GM23248 (cell line): ENCODE data around the gene FAM204A. TPM values are rescaled to one million over a fixed set of nuclear protein-coding genes. Genes with fewer than 3 reads are reported as not detected.
A peak's percentile ranks its signal among the peaks of the same experiment; 100 is the strongest.

Experiments
- DNase-seq: peaks from one replicate; pipeline ENCODE4 v3.0.0-alpha.2; 2015
- H2AFZ ChIP-seq: fragments of 200-600 bp; sonication (generic); 2 replicates; pipeline ENCODE4 v1.6.1; 2016; ENCODE audit warnings: antibody characterized with exemption
- H3F3A ChIP-seq: fragments of 200-600 bp; sonication (generic); 2 replicates; pipeline ENCODE4 v1.6.1; 2016; ENCODE audit warnings: mild to moderate bottlenecking, antibody characterized with exemption, mixed run types; ENCODE audit not compliant: insufficient read depth
- H3K27ac ChIP-seq: fragments of 200-600 bp; sonication (generic); 2 replicates; pipeline ENCODE4 v1.5.1; 2016; ENCODE audit warnings: mild to moderate bottlenecking
- H3K27me3 ChIP-seq: fragments of 200-600 bp; sonication (generic); replicated peaks from 2 replicates; pipeline ENCODE4 v1.6.1; 2016; ENCODE audit warnings: mild to moderate bottlenecking; ENCODE audit not compliant: insufficient read depth
- H3K36me3 ChIP-seq: fragments of 200-600 bp; sonication (generic); 2 replicates; pipeline ENCODE4 v1.6.1; 2016; ENCODE audit warnings: low read depth, mild to moderate bottlenecking
- H3K4me1 ChIP-seq: fragments of 200-600 bp; sonication (generic); 2 replicates; pipeline ENCODE4 v1.6.1; 2016; ENCODE audit warnings: mild to moderate bottlenecking; ENCODE audit not compliant: insufficient read depth
- H3K4me2 ChIP-seq: fragments of 200-600 bp; sonication (generic); one replicate; pipeline ENCODE4 v1.6.1; 2016; ENCODE audit warnings: mild to moderate bottlenecking; ENCODE audit not compliant: unreplicated experiment
- H3K4me3 ChIP-seq: fragments of 200-600 bp; sonication (generic); 2 replicates; pipeline ENCODE4 v1.5.1; 2016; ENCODE audit warnings: mild to moderate bottlenecking
- H3K79me2 ChIP-seq: fragments of 200-600 bp; sonication (generic); 2 replicates; pipeline ENCODE4 v1.6.1; 2016; ENCODE audit warnings: mild to moderate bottlenecking; ENCODE audit not compliant: insufficient read depth
- H3K9ac ChIP-seq: fragments of 200-600 bp; sonication (generic); 2 replicates; pipeline ENCODE4 v1.6.1; 2016; ENCODE audit warnings: mild to moderate bottlenecking
- H3K9me2 ChIP-seq: fragments of 200-600 bp; sonication (generic); 2 replicates; pipeline ENCODE4 v1.6.1; 2016; ENCODE audit warnings: mixed run types, mild to moderate bottlenecking, moderate library complexity; ENCODE audit not compliant: insufficient read depth
- H3K9me3 ChIP-seq: fragments of 200-600 bp; sonication (generic); one replicate; pipeline ENCODE4 v1.6.1; 2017; ENCODE audit warnings: low read depth
- H4K20me1 ChIP-seq: fragments of 200-600 bp; sonication (generic); 2 replicates; pipeline ENCODE4 v1.6.0; 2016; ENCODE audit not compliant: insufficient read depth
- EZH2 ChIP-seq: fragments of 200-600 bp; sonication (generic); IDR thresholded peaks from 2 replicates; pipeline ENCODE4 v1.6.1; 2018; ENCODE audit warnings: antibody characterized with exemption, mild to moderate bottlenecking; ENCODE audit not compliant: insufficient read depth, poor library complexity, severe bottlenecking
- EZH2phosphoT487 ChIP-seq: fragments of 200-600 bp; sonication (generic); IDR thresholded peaks from 2 replicates; pipeline ENCODE4 v1.6.1; 2018; ENCODE audit warnings: antibody characterized with exemption, moderate library complexity, mild to moderate bottlenecking, low read depth; ENCODE audit not compliant: insufficient read depth
- WGBS, 2 experiments: methylation state at CpG; one replicate each; pipeline ENCODE4 v1.1.6; 2015 to 2017; ENCODE audit warnings: low lambda C conversion rate in 2 of 2, low coverage in 1 of 2; ENCODE audit errors: missing lambda C conversion rate in 2 of 2; 5-methylcytosine and 5-hydroxymethylcytosine counted together
- in situ Hi-C: fragments of 300-500 bp; cut with MboI; formaldehyde crosslinking; loops from 2 replicates; pipeline ENCODE4 v1.15.0; 2020
- polyA plus RNA-seq: library from polyadenylated mRNA; unstranded; fragments of >200 nt; fragmentation: Nextera tagmentation; extraction: Ambion mirVana; gene quantifications from 2 replicates; pipeline ENCODE4 v1.2.1, GENCODE V29; 2016
- total RNA-seq: library from RNA; depleted of rRNA; stranded (reverse); fragments of >200 nt; shearing (Covaris generic); gene quantifications from 2 replicates; pipeline ENCODE4 v1.2.3, GENCODE V29; 2014

FAM204A gene
- total and polyA plus RNA-seq, 2 experiments from 2014 or later = 71.8 to 87.2 TPM

- no peak overlapping the region for H3K9ac ChIP-seq
- no peak overlapping the region for H2AFZ ChIP-seq
- no peak for DNase-seq
- in situ Hi-C loops = loop anchor here (25.0 kb wide), 1 partner anchor 1052 kb away; no protein-coding TSS in a partner anchor
- no peak for TF ChIP-seq EZH2
- TF ChIP-seq EZH2phosphoT487 = no peak
- H3K79me2 ChIP-seq = no peaks in the 10 kb centered on the region
- no peaks in the 10 kb centered on the region for H3K36me3 ChIP-seq
- H3F3A ChIP-seq = no peaks in the 10 kb centered on the region
- no peak overlapping the region for H3K27ac ChIP-seq
- no peak overlapping the region for H3K4me2 ChIP-seq
- H3K9me3 ChIP-seq = no peaks in the 10 kb centered on the region
- no peaks in the 10 kb centered on the region for H4K20me1 ChIP-seq
- no peaks in the 10 kb centered on the region for H3K9me2 ChIP-seq
- no peak overlapping the region for H3K4me3 ChIP-seq
- H3K4me1 ChIP-seq = no peaks in the 10 kb centered on the region
- peaks cover 6% of the 10 kb centered on the region; the same call in 1 of the 2 replicates for H3K27me3 ChIP-seq
Measured at GRCh38 chr10:118264252-118264651, 77.9 kb downstream of the FAM204A start.

- no peak overlapping the region for H3K9ac ChIP-seq
- in situ Hi-C loops = loop anchor here (25.0 kb wide), 1 partner anchor 1050 kb away; no protein-coding TSS in a partner anchor
- H3K36me3 ChIP-seq = no peaks in the 10 kb centered on the region
- TF ChIP-seq EZH2phosphoT487 (no peak), EZH2 (no peak)
- 84 to 89% methylated on average over 3 of the region's 3 CpGs for WGBS, 2 experiments
- H2AFZ ChIP-seq = no peak overlapping the region
- H3K79me2 ChIP-seq = no peaks in the 10 kb centered on the region
- no peaks in the 10 kb centered on the region for H3K4me1 ChIP-seq
- no peak overlapping the region for H3K27ac ChIP-seq
- H3K9me3 ChIP-seq = no peaks in the 10 kb centered on the region
- no peaks in the 10 kb centered on the region for H3F3A ChIP-seq
- H4K20me1 ChIP-seq = no peaks in the 10 kb centered on the region
- H3K4me3 ChIP-seq = no peak overlapping the region
- peaks cover 12% of the 10 kb centered on the region; the same call in 1 of the 2 replicates for H3K27me3 ChIP-seq
- no peaks in the 10 kb centered on the region for H3K9me2 ChIP-seq
- H3K4me2 ChIP-seq = no peak overlapping the region
- no peak for DNase-seq
Measured at GRCh38 chr10:118262538-118262937, 79.6 kb downstream of the FAM204A start.

GRCh38 chr10:118259288-118259906, 82.7 kb downstream of the FAM204A start:
- no peak overlapping the region for H3K4me3 ChIP-seq
- H3K9me3 ChIP-seq = no peaks in the 10 kb centered on the region
- peaks cover 12% of the 10 kb centered on the region; the same call in 1 of the 2 replicates for H3K27me3 ChIP-seq
- peak; percentile 72 for DNase-seq
- H4K20me1 ChIP-seq = no peaks in the 10 kb centered on the region
- no peak overlapping the region for H3K4me2 ChIP-seq
- H3K9me2 ChIP-seq = no peaks in the 10 kb centered on the region
- no peaks in the 10 kb centered on the region for H3K79me2 ChIP-seq
- H3K27ac ChIP-seq = no peak overlapping the region
- no peaks in the 10 kb centered on the region for H3F3A ChIP-seq
- TF ChIP-seq EZH2 (no peak), EZH2phosphoT487 (no peak)
- in situ Hi-C loops = loop anchor here (25.0 kb wide), 1 partner anchor 1047 kb away; no protein-coding TSS in a partner anchor
- no peak overlapping the region for H2AFZ ChIP-seq
- H3K4me1 ChIP-seq = no peaks in the 10 kb centered on the region
- 28 to 30% methylated on average over 4 of the region's 4 CpGs for WGBS, 2 experiments
- H3K9ac ChIP-seq = no peak overlapping the region
- no peaks in the 10 kb centered on the region for H3K36me3 ChIP-seq

- no peaks in the 10 kb centered on the region for H3K36me3 ChIP-seq
- in situ Hi-C loops = loop anchor here (25.0 kb wide), 1 partner anchor 1046 kb away; no protein-coding TSS in a partner anchor
- no peaks in the 10 kb centered on the region for H3K4me1 ChIP-seq
- no peak for DNase-seq
- no peak for TF ChIP-seq EZH2phosphoT487
- no peak for TF ChIP-seq EZH2
- no peaks in the 10 kb centered on the region for H3K9me2 ChIP-seq
- peaks cover 8% of the 10 kb centered on the region; the same call in 1 of the 2 replicates for H3K27me3 ChIP-seq
- no peak overlapping the region for H3K4me2 ChIP-seq
- H4K20me1 ChIP-seq = no peaks in the 10 kb centered on the region
- H3K79me2 ChIP-seq = no peaks in the 10 kb centered on the region
- no peak overlapping the region for H3K27ac ChIP-seq
- WGBS, 2 experiments = 84 to 88% methylated on average over 3 of the region's 3 CpGs
- no peaks in the 10 kb centered on the region for H3K9me3 ChIP-seq
- H3K4me3 ChIP-seq = no peak overlapping the region
- H3F3A ChIP-seq = no peaks in the 10 kb centered on the region
- no peak overlapping the region for H2AFZ ChIP-seq
- H3K9ac ChIP-seq = no peak overlapping the region
Measured at GRCh38 chr10:118258285-118258684, 83.8 kb downstream of the FAM204A start.
